GM19193 (cell line): ENCODE measurements around the gene MRTFA.

Source experiments
- POLR2A ChIP-seq: IDR thresholded peaks from 4 replicates; pipeline ENCODE4 v1.6.1; 2011; ENCODE audit not compliant: insufficient read depth, insufficient read length; ENCODE audit errors: extremely low read depth

MRTFA gene

DNA sequence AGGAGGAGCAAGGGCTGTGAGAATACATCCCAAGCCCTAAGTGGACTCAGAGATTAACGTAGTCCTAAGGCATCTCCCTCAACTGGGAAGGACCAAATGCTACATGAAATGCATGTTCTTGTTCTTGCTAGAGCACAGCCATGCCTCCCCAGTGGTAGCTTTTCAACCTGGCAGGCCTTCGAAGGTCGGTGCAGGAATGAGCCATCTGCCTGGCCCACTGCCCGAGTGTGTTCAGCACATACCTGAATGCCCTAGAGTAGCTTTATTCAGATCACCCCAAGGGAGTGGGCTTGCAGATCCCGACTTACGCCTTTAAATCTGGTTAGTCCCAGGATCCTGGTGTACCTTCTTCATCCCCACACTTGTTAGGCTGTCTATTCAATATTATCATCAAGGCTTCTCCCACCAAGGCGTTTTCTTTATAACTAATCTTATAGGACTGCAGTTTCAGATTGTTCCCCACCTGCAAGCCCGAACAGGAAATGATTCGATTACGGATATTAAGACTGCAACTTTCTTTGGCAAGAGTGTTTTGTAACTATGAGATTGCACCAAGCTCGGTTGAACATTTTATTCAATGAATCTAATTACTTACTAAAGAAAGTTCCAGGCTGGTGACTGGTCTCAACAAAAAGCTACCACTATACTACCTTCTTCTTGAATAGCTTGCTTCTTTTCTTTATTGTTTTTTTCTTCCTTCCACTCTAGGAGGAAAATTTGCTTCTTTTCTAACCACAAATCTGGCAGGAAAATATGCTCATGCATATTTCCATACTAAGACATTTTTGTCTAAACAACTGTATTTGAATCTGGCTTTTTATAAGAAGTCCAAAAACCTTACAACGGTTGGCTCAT, 150.5 kb downstream of the MRTFA start:
- no peak for TF ChIP-seq POLR2A

- TF ChIP-seq POLR2A, result no peak
Observed at GRCh38 chr22:40484906-40485669, 151.4 kb downstream of the MRTFA start.

- TF ChIP-seq POLR2A, result no peak
Observed at GRCh38 chr22:40482886-40483285, 153.6 kb downstream of the MRTFA start.

GRCh38 chr22:40482391-40482790, 154.1 kb downstream of the MRTFA start:
- TF ChIP-seq POLR2A, result no peak

DNA sequence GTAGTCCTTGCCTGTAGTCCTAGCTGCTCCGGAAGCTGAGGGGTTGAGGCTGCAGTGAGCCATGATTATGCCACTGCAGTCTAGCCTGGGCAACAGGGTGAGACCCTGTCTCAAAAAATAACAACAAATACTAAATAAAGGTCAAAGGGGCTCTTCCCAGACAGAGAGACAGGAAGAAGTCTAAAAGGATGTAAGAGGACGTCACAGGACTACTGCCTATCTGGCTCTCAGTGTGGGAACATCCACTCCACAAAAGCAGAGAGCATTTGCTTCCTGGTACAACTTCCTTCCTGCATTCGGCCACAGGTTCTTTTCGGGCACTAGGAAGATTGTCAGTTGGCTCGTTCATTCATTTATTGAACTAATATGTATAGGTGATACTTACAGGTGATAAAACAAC, 155.5 kb downstream of the MRTFA start:
- no peak for TF ChIP-seq POLR2A

DNA sequence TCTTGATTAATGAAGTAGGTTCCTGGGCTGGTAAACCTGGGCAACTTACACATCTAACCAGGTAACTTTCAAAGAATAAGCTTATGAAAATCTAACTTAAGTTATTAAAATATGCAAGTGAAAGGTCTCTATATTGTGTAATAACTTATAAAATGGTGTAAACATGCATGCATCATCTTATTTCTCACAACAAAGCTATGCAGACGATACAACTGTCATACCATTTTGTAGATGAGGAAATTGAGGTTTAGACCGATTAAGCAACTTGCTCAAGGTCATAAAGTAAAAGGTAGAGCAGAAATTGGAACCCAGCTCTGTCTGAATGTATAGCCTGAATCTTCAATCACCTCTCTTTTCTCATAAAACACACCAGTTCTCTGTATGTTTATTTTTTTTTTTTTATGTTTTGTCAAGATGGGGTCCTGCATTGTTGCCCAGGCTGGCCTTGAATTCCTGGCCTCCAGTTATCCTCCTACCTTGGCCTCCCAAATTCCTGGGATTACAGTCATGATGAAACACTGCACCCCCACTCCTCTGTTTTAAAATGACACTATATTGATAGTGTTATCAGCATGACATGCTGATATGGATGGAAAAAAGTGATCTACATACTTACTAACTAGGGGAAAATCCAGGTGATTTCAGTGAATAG, 156.5 kb downstream of the MRTFA start:
- TF ChIP-seq POLR2A, result no peak

- TF ChIP-seq POLR2A, result no peak
Observed at GRCh38 chr22:40479126-40479800, 157.3 kb downstream of the MRTFA start.

DNA sequence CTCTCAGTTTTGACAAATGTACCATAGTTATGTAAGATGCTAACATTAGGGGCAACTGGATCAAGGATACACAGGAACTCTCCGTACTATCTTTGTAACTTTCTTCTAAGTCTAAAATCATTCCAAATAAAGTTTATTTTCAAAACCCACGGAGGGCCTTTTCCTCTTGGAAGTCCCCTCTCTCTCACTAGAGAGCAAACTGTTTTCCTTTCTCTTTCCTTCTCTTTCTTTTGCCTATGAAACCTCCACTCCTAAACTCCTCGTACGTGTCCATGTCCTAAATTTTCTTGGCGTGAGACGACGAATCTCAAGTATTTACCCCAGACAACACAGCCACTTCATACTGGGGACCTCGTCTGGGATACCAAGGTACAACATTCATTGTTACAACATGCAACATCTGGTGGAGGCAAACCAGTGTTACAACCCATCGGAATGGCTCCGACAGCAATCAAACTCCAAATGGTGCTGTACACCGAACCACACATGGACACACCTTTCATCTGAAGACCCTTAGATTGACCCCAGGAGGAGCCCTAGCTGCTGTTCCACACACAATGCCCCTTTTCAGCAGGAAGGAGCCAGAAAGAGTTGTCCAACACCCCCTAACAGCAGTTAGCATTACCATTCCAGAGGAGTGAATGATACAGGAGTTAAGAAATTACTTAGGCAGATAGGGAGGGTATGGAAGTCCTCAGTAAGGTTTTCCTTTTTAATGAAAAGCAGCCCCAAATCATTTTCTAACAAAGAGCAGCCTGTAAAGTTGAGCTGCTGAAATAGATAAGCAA, 158.0 kb downstream of the MRTFA start:
- no peak for TF ChIP-seq POLR2A

DNA sequence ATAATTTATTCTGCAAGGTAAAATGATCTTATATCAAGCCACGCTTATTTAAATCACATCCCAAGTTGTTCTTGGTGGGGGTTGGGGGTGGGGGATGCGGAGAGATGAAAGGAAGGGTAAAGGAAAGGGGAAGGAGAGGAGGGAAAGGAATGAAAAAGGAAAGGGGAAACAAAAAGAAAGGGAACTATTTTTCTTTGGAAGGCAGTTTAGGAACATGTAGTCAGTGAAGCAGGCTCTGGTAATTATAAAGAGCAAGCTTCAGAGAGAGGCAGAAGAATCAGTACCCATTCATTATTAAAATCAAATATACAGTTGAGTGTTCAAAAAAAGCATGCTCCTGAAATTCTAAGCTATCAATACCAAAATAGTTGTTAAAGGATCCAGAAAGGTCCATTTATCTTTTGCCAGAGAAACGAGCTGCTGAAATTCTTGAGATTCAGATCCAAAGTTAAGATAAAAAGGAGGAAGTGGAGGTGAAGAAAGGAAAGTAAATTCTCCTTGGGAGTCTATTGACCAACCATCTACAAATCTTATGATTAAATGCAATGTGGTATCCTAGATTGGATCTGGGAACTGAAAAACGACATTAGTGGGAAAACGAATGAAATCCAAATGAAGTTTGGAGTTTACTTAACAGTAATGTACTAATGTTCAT, 158.7 kb downstream of the MRTFA start:
- no peak for TF ChIP-seq POLR2A

GRCh38 chr22:40476341-40476740, 160.2 kb downstream of the MRTFA start:
- TF ChIP-seq POLR2A, result no peak

GRCh38 chr22:40473703-40474102, 162.8 kb downstream of the MRTFA start:
- TF ChIP-seq POLR2A, result no peak

- no peak for TF ChIP-seq POLR2A
Observed at GRCh38 chr22:40472579-40472978, 163.9 kb downstream of the MRTFA start.

GRCh38 chr22:40472051-40472450, 164.5 kb downstream of the MRTFA start:
- no peak for TF ChIP-seq POLR2A

GRCh38 chr22:40469181-40469580, 167.3 kb downstream of the MRTFA start:
- TF ChIP-seq POLR2A, result no peak

DNA sequence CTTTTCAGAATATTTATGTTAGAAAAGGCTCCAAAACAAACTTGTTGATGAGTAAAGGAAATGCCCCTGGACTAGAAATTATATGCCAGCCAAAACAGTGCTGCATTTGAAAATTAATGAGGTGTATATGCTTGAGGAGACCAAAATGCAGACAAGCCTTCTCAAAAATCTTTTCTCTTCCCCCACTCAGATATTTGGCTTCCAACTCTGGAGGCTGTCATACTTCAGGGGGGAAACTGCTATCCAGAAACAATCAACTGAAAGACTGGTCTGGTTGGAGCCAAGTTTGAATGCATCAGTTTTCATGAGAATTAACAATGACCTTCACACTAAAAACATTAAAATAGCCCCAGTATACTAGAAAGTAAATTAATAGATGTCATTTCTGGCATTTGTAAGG, 167.9 kb downstream of the MRTFA start:
- no peak for TF ChIP-seq POLR2A

GRCh38 chr22:40466976-40467375, 169.5 kb downstream of the MRTFA start:
- TF ChIP-seq POLR2A, result no peak
